HG03095 (cell line): ENCODE measurements around the gene UGT2A1.

ENCODE experiments used
- ATAC-seq: cut with Tn5 transposase; IDR thresholded peaks from one replicate; pipeline ENCODE4 v1.9.1; 2021; ENCODE audit warnings: moderate library complexity; ENCODE audit not compliant: unreplicated experiment

Gene UGT2A1

GRCh38 chr4:69591364-69591763, 61.7 kb downstream of the UGT2A1 start:
- no peak for ATAC-seq

- ATAC-seq: no peak
These were observed 63.2 kb downstream of the UGT2A1 start for GRCh38 chr4:69589884-69590283.

GRCh38 chr4:69584135-69584534, 68.9 kb downstream of the UGT2A1 start:
- ATAC-seq: no peak

- ATAC-seq: no peak
These were observed 69.5 kb downstream of the UGT2A1 start for GRCh38 chr4:69583543-69583942.

GRCh38 chr4:69577245-69577644, 75.8 kb downstream of the UGT2A1 start:
- ATAC-seq: no peak

- ATAC-seq: no peak
These were observed 76.7 kb downstream of the UGT2A1 start for GRCh38 chr4:69576251-69576877.

GRCh38 chr4:69568787-69569186, 84.3 kb downstream of the UGT2A1 start:
- no peak for ATAC-seq

GRCh38 chr4:69563424-69563823, 89.6 kb downstream of the UGT2A1 start:
- no peak for ATAC-seq

GRCh38 chr4:69549651-69550050, 103.4 kb downstream of the UGT2A1 start:
- no peak for ATAC-seq

GRCh38 chr4:69546134-69546765, 106.8 kb downstream of the UGT2A1 start:
- no peak for ATAC-seq
